HUES48 (cell line): ENCODE data around the gene FBXW7.

Source experiments
- H3K27ac ChIP-seq: one replicate; pipeline ENCODE4 v1.7.0; 2013; ENCODE audit warnings: low read depth, low read length, inconsistent platforms
- H3K27me3 ChIP-seq: 2 replicates; pipeline ENCODE4 v1.6.1; 2013; ENCODE audit warnings: mild to moderate bottlenecking, low read length; ENCODE audit not compliant: control insufficient read depth, insufficient read depth
- H3K36me3 ChIP-seq: 2 replicates; pipeline ENCODE4 v1.6.1; 2013; ENCODE audit warnings: low read length; ENCODE audit not compliant: control insufficient read depth, insufficient read depth
- H3K4me1 ChIP-seq: 2 replicates; pipeline ENCODE4 v1.6.1; 2013; ENCODE audit warnings: mild to moderate bottlenecking, low read length; ENCODE audit not compliant: control insufficient read depth, insufficient read depth
- H3K4me3 ChIP-seq: 2 replicates; pipeline ENCODE4 v1.5.1; 2013; ENCODE audit warnings: mild to moderate bottlenecking, low read depth, low read length
- H3K9ac ChIP-seq: 2 replicates; pipeline ENCODE4 v1.6.1; 2013; ENCODE audit warnings: mild to moderate bottlenecking, low read depth, low read length, moderate library complexity
- H3K9me3 ChIP-seq: 2 replicates; pipeline ENCODE4 v1.6.1; 2013; ENCODE audit warnings: low read length; ENCODE audit not compliant: control insufficient read depth, insufficient read depth

Gene FBXW7

GRCh38 chr4:152529880-152530279 lies 6.0 kb downstream of the FBXW7 start:
- no peak overlapping the region for H3K4me3 ChIP-seq
- no peaks in the 10 kb centered on the region; the same call in 1 of the 2 replicates for H3K27me3 ChIP-seq
- H3K36me3 ChIP-seq, result no peaks in the 10 kb centered on the region
- no peaks in the 10 kb centered on the region for H3K9me3 ChIP-seq
- peaks cover 10% of the 10 kb centered on the region for H3K4me1 ChIP-seq
- H3K9ac ChIP-seq, result no peak overlapping the region
- H3K27ac ChIP-seq, result no peak overlapping the region

- Histone ChIP-seq H3K9ac (no peak overlapping the region), H3K9me3 (no peaks in the 10 kb centered on the region), H3K4me1 (peaks cover 14% of the 10 kb centered on the region), H3K27me3 (no peaks in the 10 kb centered on the region), H3K4me3 (no peak overlapping the region), H3K36me3 (no peaks in the 10 kb centered on the region), H3K27ac (no peak overlapping the region)
These were observed 7.8 kb downstream of the FBXW7 start for GRCh38 chr4:152528060-152528459.

GRCh38 chr4:152525878-152526277 lies 10.0 kb downstream of the FBXW7 start:
- Histone ChIP-seq H3K36me3 (no peaks in the 10 kb centered on the region), H3K9me3 (no peaks in the 10 kb centered on the region), H3K9ac (no peak overlapping the region), H3K27me3 (no peaks in the 10 kb centered on the region), H3K27ac (no peak overlapping the region), H3K4me3 (no peak overlapping the region), H3K4me1 (peaks cover 21% of the 10 kb centered on the region)

GRCh38 chr4:152524427-152524826 lies 11.5 kb downstream of the FBXW7 start:
- no peak overlapping the region for H3K27ac ChIP-seq
- no peaks in the 10 kb centered on the region for H3K9me3 ChIP-seq
- peaks cover 27% of the 10 kb centered on the region for H3K4me1 ChIP-seq
- H3K36me3 ChIP-seq, result no peaks in the 10 kb centered on the region
- H3K27me3 ChIP-seq, result no peaks in the 10 kb centered on the region
- no peak overlapping the region for H3K4me3 ChIP-seq
- H3K9ac ChIP-seq, result no peak overlapping the region

GRCh38 chr4:152523731-152524130 lies 12.2 kb downstream of the FBXW7 start:
- Histone ChIP-seq H3K4me3 (no peak overlapping the region), H3K27me3 (no peaks in the 10 kb centered on the region), H3K9me3 (no peaks in the 10 kb centered on the region), H3K9ac (no peak overlapping the region), H3K36me3 (no peaks in the 10 kb centered on the region), H3K27ac (no peak overlapping the region), H3K4me1 (peaks cover 27% of the 10 kb centered on the region)

- Histone ChIP-seq H3K27ac (no peak overlapping the region), H3K9me3 (no peaks in the 10 kb centered on the region), H3K9ac (no peak overlapping the region), H3K4me3 (no peak overlapping the region), H3K27me3 (no peaks in the 10 kb centered on the region), H3K4me1 (peaks cover 27% of the 10 kb centered on the region), H3K36me3 (no peaks in the 10 kb centered on the region)
These were observed 13.1 kb downstream of the FBXW7 start for GRCh38 chr4:152522754-152523153.

GRCh38 chr4:152522245-152522644 lies 13.6 kb downstream of the FBXW7 start:
- no peak overlapping the region for H3K4me3 ChIP-seq
- no peaks in the 10 kb centered on the region for H3K9me3 ChIP-seq
- no peaks in the 10 kb centered on the region for H3K27me3 ChIP-seq
- no peak overlapping the region for H3K27ac ChIP-seq
- H3K4me1 ChIP-seq, result peaks cover 27% of the 10 kb centered on the region
- no peaks in the 10 kb centered on the region for H3K36me3 ChIP-seq
- H3K9ac ChIP-seq, result no peak overlapping the region

- Histone ChIP-seq H3K27me3 (no peaks in the 10 kb centered on the region), H3K36me3 (no peaks in the 10 kb centered on the region), H3K4me1 (peaks cover 27% of the 10 kb centered on the region), H3K9me3 (no peaks in the 10 kb centered on the region), H3K9ac (no peak overlapping the region), H3K4me3 (no peak overlapping the region), H3K27ac (no peak overlapping the region)
These were observed 19.7 kb downstream of the FBXW7 start for GRCh38 chr4:152516156-152516555.

GRCh38 chr4:152515678-152516077 lies 20.2 kb downstream of the FBXW7 start:
- Histone ChIP-seq H3K4me1 (peaks cover 22% of the 10 kb centered on the region), H3K4me3 (no peak overlapping the region), H3K9ac (no peak overlapping the region), H3K27me3 (no peaks in the 10 kb centered on the region), H3K27ac (no peak overlapping the region), H3K9me3 (no peaks in the 10 kb centered on the region), H3K36me3 (no peaks in the 10 kb centered on the region)

DNA sequence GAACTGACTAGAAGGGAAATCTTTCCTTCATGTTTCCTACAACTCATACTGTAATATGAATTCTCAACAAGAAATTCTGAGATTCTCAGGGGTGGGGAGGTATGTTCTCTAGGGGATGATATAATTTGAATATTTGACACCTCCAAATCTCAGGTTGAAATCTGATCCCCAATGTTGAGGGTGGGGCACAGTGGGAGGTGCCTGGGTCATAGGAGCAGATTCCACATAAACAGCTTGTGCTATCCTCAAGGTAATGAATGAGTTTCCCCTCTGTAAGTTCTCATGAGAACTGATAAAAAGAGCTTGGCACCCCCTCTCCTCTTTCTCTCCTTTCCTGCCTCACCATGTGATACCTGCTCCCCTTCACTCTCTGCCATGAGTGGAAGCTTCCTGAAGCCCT lies 21.5 kb downstream of the FBXW7 start:
- Histone ChIP-seq H3K36me3 (no peaks in the 10 kb centered on the region), H3K9ac (no peak overlapping the region), H3K4me1 (peaks cover 18% of the 10 kb centered on the region), H3K27me3 (no peaks in the 10 kb centered on the region), H3K27ac (no peak overlapping the region), H3K9me3 (no peaks in the 10 kb centered on the region), H3K4me3 (no peak overlapping the region)

DNA sequence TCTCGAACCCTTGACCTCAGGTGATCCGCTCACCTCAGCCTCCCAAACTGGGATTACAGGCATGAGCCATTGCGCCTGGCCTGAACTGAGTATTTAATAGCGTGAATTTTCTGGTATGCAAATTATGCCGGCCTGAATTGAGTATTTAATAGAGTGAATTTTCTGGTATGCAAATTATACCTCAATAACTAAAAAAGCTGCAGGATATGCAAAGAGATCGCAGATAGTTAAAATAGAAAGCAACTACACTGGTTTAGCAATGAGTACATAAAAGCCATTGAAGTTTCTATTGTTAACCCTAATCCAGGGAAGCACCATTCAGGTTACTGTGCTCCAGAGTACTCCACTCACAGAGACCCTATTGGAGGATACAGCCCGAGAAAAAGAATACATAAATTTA lies 22.8 kb downstream of the FBXW7 start:
- H3K27me3 ChIP-seq, result no peaks in the 10 kb centered on the region
- no peaks in the 10 kb centered on the region for H3K36me3 ChIP-seq
- no peak overlapping the region for H3K27ac ChIP-seq
- H3K4me1 ChIP-seq, result peaks cover 18% of the 10 kb centered on the region
- no peak overlapping the region for H3K4me3 ChIP-seq
- H3K9ac ChIP-seq, result no peak overlapping the region
- no peaks in the 10 kb centered on the region for H3K9me3 ChIP-seq

DNA sequence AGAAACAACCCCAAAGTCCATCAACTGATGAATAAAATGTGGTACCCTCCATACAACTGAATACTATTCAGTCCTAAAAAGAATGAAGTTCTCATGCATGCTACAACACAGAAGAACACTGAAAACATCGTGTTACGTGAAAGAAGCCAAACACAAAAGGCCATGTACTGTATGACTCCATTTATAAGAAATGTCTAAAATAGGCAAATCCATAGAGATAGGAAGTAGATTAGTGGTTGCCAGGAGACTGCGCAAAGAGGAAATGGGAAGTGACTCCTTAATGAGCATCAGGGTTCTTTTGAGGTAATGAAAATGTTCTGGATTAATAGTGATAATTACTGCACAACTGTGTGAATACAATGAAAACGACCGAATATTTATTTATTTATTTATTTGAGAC lies 23.4 kb downstream of the FBXW7 start:
- Histone ChIP-seq H3K27me3 (no peaks in the 10 kb centered on the region), H3K9me3 (no peaks in the 10 kb centered on the region), H3K36me3 (no peaks in the 10 kb centered on the region; the same call in 1 of the 2 replicates), H3K27ac (no peak overlapping the region), H3K4me3 (no peak overlapping the region), H3K4me1 (peaks cover 18% of the 10 kb centered on the region), H3K9ac (no peak overlapping the region)
